Chondrocyte (in vitro differentiated cells): ENCODE results near the gene GPR37. TPM values are rescaled to one million over a fixed set of nuclear protein-coding genes. Genes with fewer than 3 reads are reported as not detected.

Source experiments
- DNase-seq: peaks from one replicate; pipeline ENCODE4 v3.0.0; 2021; ENCODE audit warnings: mixed read lengths, low spot score
- H3K27ac Mint-ChIP-seq: one replicate; pipeline ENCODE4 v1.8.0; 2021; ENCODE audit warnings: mild to moderate bottlenecking, moderate library complexity, mixed read lengths; ENCODE audit not compliant: unreplicated experiment
- H3K27me3 Mint-ChIP-seq: 2 replicates; pipeline ENCODE4 v1.8.0; 2021; ENCODE audit warnings: low read depth, mixed read lengths
- H3K36me3 Mint-ChIP-seq: 2 replicates; pipeline ENCODE4 v1.8.0; 2021; ENCODE audit warnings: low read depth, mixed read lengths
- H3K4me1 Mint-ChIP-seq: 2 replicates; pipeline ENCODE4 v1.8.0; 2021; ENCODE audit warnings: low read depth, mild to moderate bottlenecking, mixed read lengths
- H3K4me3 Mint-ChIP-seq: one replicate; pipeline ENCODE4 v1.8.0; 2021; ENCODE audit warnings: mild to moderate bottlenecking, moderate library complexity, mixed read lengths; ENCODE audit not compliant: unreplicated experiment
- H3K9me3 Mint-ChIP-seq: 2 replicates; pipeline ENCODE4 v1.8.0; 2021; ENCODE audit warnings: low read depth, mixed read lengths
- CTCF ChIP-seq: fragments of 200-600 bp; sonication (generic); IDR thresholded peaks from 2 replicates; pipeline ENCODE4 v1.5.0; 2021; ENCODE audit warnings: antibody characterized with exemption, mild to moderate bottlenecking, moderate library complexity
- total RNA-seq: library from RNA; stranded (reverse); gene quantifications from 3 replicates; pipeline ENCODE4 v1.2.1, GENCODE V29; 2021

GPR37 gene
- total RNA-seq, 1 donor from 2014 or later, result 1.6 TPM

GRCh38 chr7:124810605-124811004 is 45.0 kb upstream of the GPR37 start:
- H3K4me3 Mint-ChIP-seq, result no peak overlapping the region
- H3K4me1 Mint-ChIP-seq, result no peaks in the 10 kb centered on the region
- no peaks in the 10 kb centered on the region for H3K36me3 Mint-ChIP-seq
- no peak for DNase-seq
- no peak overlapping the region for H3K27ac Mint-ChIP-seq
- no peaks in the 10 kb centered on the region for H3K9me3 Mint-ChIP-seq
- no peaks in the 10 kb centered on the region for H3K27me3 Mint-ChIP-seq
- TF ChIP-seq CTCF, result no peak

GRCh38 chr7:124808206-124808605 is 42.6 kb upstream of the GPR37 start:
- TF ChIP-seq CTCF, result no peak
- Mint-ChIP-seq H3K36me3 (no peaks in the 10 kb centered on the region), H3K27ac (no peak overlapping the region), H3K27me3 (no peaks in the 10 kb centered on the region), H3K4me1 (no peaks in the 10 kb centered on the region), H3K4me3 (no peak overlapping the region), H3K9me3 (no peaks in the 10 kb centered on the region)
- DNase-seq, result no peak

GRCh38 chr7:124801330-124801895 is 35.8 kb upstream of the GPR37 start:
- no peak for DNase-seq
- peaks cover 1% of the 10 kb centered on the region for H3K36me3 Mint-ChIP-seq
- H3K9me3 Mint-ChIP-seq, result peaks cover 3% of the 10 kb centered on the region
- H3K27ac Mint-ChIP-seq, result no peak overlapping the region
- no peak overlapping the region for H3K4me3 Mint-ChIP-seq
- H3K4me1 Mint-ChIP-seq, result no peaks in the 10 kb centered on the region
- TF ChIP-seq CTCF, result no peak
- H3K27me3 Mint-ChIP-seq, result no peaks in the 10 kb centered on the region

GRCh38 chr7:124800386-124800785 is 34.8 kb upstream of the GPR37 start:
- peaks cover 3% of the 10 kb centered on the region for H3K36me3 Mint-ChIP-seq
- DNase-seq, result no peak
- TF ChIP-seq CTCF, result no peak
- no peak overlapping the region for H3K4me3 Mint-ChIP-seq
- no peak overlapping the region for H3K27ac Mint-ChIP-seq
- peaks cover 12% of the 10 kb centered on the region for H3K9me3 Mint-ChIP-seq
- no peaks in the 10 kb centered on the region for H3K27me3 Mint-ChIP-seq
- no peaks in the 10 kb centered on the region for H3K4me1 Mint-ChIP-seq

GRCh38 chr7:124799448-124799847 is 33.9 kb upstream of the GPR37 start:
- H3K4me1 Mint-ChIP-seq, result no peaks in the 10 kb centered on the region
- peaks cover 12% of the 10 kb centered on the region for H3K9me3 Mint-ChIP-seq
- peaks cover 3% of the 10 kb centered on the region for H3K36me3 Mint-ChIP-seq
- TF ChIP-seq CTCF, result no peak
- H3K27me3 Mint-ChIP-seq, result no peaks in the 10 kb centered on the region
- H3K4me3 Mint-ChIP-seq, result no peak overlapping the region
- no peak overlapping the region for H3K27ac Mint-ChIP-seq
- DNase-seq, result no peak
